Neuronal stem cell (in vitro differentiated cells): ENCODE measurements around the gene DRICH1. TPM values are rescaled to one million over a fixed set of nuclear protein-coding genes. Genes with fewer than 3 reads are reported as not detected.
"Not testable (repeated sequence)": the region's sequence is repeated elsewhere in the genome, so short reads cannot be mapped to it uniquely, and the experiment has no call there.

ENCODE experiments used
- DNase-seq: peaks from one replicate; pipeline ENCODE4 v3.0.0-alpha.2; 2013; ENCODE audit warnings: low spot score
- H2AFZ ChIP-seq: one replicate; pipeline ENCODE4 v1.6.1; 2013; ENCODE audit warnings: mild to moderate bottlenecking, low read length, inconsistent platforms
- H2AK5ac ChIP-seq: 2 replicates; pipeline ENCODE4 v1.6.1; 2013; ENCODE audit warnings: low read depth, mild to moderate bottlenecking, inconsistent platforms, low read length, moderate library complexity, mixed read lengths
- H2BK120ac ChIP-seq: 2 replicates; pipeline ENCODE4 v1.6.1; 2013; ENCODE audit warnings: low read depth, mild to moderate bottlenecking, inconsistent platforms, low read length, moderate library complexity, mixed read lengths
- H2BK12ac ChIP-seq: one replicate; pipeline ENCODE4 v1.6.1; 2013; ENCODE audit warnings: low read length, inconsistent platforms
- H2BK15ac ChIP-seq: 2 replicates; pipeline ENCODE4 v1.6.1; 2013; ENCODE audit warnings: mild to moderate bottlenecking, low read length, inconsistent platforms, mixed read lengths
- H2BK5ac ChIP-seq: one replicate; pipeline ENCODE4 v1.6.1; 2013; ENCODE audit warnings: inconsistent platforms, mild to moderate bottlenecking, low read length, moderate library complexity
- H3K14ac ChIP-seq: one replicate; pipeline ENCODE4 v1.6.1; 2013; ENCODE audit warnings: low read length, inconsistent platforms
- H3K18ac ChIP-seq: 2 replicates; pipeline ENCODE4 v1.6.1; 2013; ENCODE audit warnings: low read length, inconsistent platforms
- H3K23ac ChIP-seq: 2 replicates; pipeline ENCODE4 v1.6.1; 2013; ENCODE audit warnings: low read depth, mild to moderate bottlenecking, mixed read lengths, low read length, inconsistent platforms; ENCODE audit not compliant: poor library complexity
- H3K27ac ChIP-seq: replicated peaks from 3 replicates; pipeline ENCODE4 v1.5.1; 2013; ENCODE audit warnings: low read length, inconsistent platforms
- H3K27me3 ChIP-seq, 3 experiments: 2 replicates each; pipeline ENCODE4 v1.6.1; 2013; ENCODE audit warnings: low read length in 3 of 3, mild to moderate bottlenecking in 2 of 3, inconsistent platforms in 1 of 3, low read depth in 1 of 3, mixed read lengths in 1 of 3, moderate library complexity in 1 of 3; ENCODE audit not compliant: control insufficient read depth in 3 of 3, insufficient read depth in 3 of 3
- H3K36me3 ChIP-seq, 2 donors: replicated peaks in 1 of 2; 2 replicates each; pipeline ENCODE4 v1.6.1; 2013; ENCODE audit warnings: low read length in 2 of 2; ENCODE audit not compliant: control insufficient read depth in 2 of 2, insufficient read depth in 2 of 2
- H3K4ac ChIP-seq: 2 replicates; pipeline ENCODE4 v1.6.1; 2013; ENCODE audit warnings: inconsistent platforms, mild to moderate bottlenecking, low read length, moderate library complexity
- H3K4me1 ChIP-seq, 2 donors: 1 replicate in 1 of 2; 2 replicates in 1 of 2; pipeline ENCODE4 v1.6.1; 2013; ENCODE audit warnings: low read length in 2 of 2, low read depth in 1 of 2; ENCODE audit not compliant: control insufficient read depth in 2 of 2, insufficient read depth in 1 of 2
- H3K4me2 ChIP-seq: one replicate; pipeline ENCODE4 v1.6.1; 2013; ENCODE audit warnings: mild to moderate bottlenecking, low read length, inconsistent platforms; ENCODE audit not compliant: insufficient read depth, poor library complexity, severe bottlenecking
- H3K4me3 ChIP-seq, 2 donors: 2 replicates each; pipeline ENCODE4 v1.5.1; 2013; ENCODE audit warnings: low read length in 2 of 2, mild to moderate bottlenecking in 2 of 2, inconsistent platforms in 1 of 2, moderate library complexity in 1 of 2
- H3K79me1 ChIP-seq: one replicate; pipeline ENCODE4 v1.6.1; 2013; ENCODE audit warnings: low read depth, mild to moderate bottlenecking, inconsistent platforms, low read length, moderate library complexity
- H3K9ac ChIP-seq: one replicate; pipeline ENCODE4 v1.6.1; 2013; ENCODE audit warnings: mild to moderate bottlenecking, low read depth, low read length, inconsistent platforms; ENCODE audit not compliant: poor library complexity
- H3K9me3 ChIP-seq, 2 donors: replicated peaks in 1 of 2; 2 replicates each; pipeline versions ENCODE3 to v1.6.1; 2013; ENCODE audit warnings: low read length in 2 of 2, mild to moderate bottlenecking in 2 of 2, inconsistent platforms in 1 of 2, low read depth in 1 of 2, mixed read lengths in 1 of 2, moderate library complexity in 1 of 2; ENCODE audit not compliant: control insufficient read depth in 2 of 2, insufficient read depth in 1 of 2
- H4K8ac ChIP-seq: one replicate; pipeline ENCODE4 v1.6.1; 2013; ENCODE audit warnings: low read depth, mild to moderate bottlenecking, inconsistent platforms, low read length, moderate library complexity
- H4K91ac ChIP-seq: one replicate; pipeline ENCODE4 v1.6.1; 2013; ENCODE audit warnings: low read length, low read depth, mild to moderate bottlenecking, inconsistent platforms; ENCODE audit not compliant: poor library complexity
- WGBS, 2 donors: extraction: QIAGEN DNeasy Blood & Tissue Kit; methylation state at CpG; one replicate each; pipeline ENCODE4 v1.1.7; 2013; ENCODE audit warnings: missing lambda C conversion rate in 2 of 2, mixed read lengths in 1 of 2; ENCODE audit not compliant: insufficient read length in 2 of 2, insufficient replicate concordance in 1 of 2; ENCODE audit errors: extremely low coverage in 2 of 2; 5-methylcytosine and 5-hydroxymethylcytosine counted together
- small RNA-seq: library from polyadenylated mRNA; stranded (forward); fragments of <200 nt; extraction: miRNeasy Mini kit (QIAGEN cat#:217004); gene quantifications from one replicate; pipeline ENCODE3, GENCODE V24; 2013; ENCODE audit not compliant: insufficient read depth

Gene DRICH1

DNA sequence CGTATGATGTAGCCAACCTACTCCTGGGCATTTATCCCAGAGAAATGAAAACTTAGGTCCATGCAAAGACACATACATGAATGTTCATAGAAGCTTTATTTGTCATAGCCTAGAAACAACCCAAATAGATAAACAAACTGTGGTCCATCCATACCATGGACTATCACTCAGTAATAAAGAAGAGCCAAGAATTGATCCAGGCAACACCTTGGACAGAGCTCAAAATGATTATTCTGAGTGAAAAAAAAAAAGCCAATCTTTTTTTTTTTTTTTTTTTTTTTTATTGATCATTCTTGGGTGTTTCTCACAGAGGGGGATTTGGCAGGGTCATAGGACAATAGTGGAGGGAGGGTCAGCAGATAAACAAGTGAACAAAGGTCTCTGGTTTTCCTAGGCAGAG is 71.9 kb downstream of the DRICH1 start:
- not testable (repeated sequence) for DNase-seq, H3K79me1 ChIP-seq, H3K9me3 ChIP-seq, H3K14ac ChIP-seq, H2AK5ac ChIP-seq, H3K4me2 ChIP-seq, H2BK12ac ChIP-seq, H2BK120ac ChIP-seq, H2AFZ ChIP-seq, H3K18ac ChIP-seq, H3K36me3 ChIP-seq, H3K4ac ChIP-seq, H3K27me3 ChIP-seq, H4K8ac ChIP-seq, H3K4me1 ChIP-seq, H2BK5ac ChIP-seq, H4K91ac ChIP-seq, H3K9ac ChIP-seq, H3K23ac ChIP-seq, H3K27ac ChIP-seq, H3K4me3 ChIP-seq, H2BK15ac ChIP-seq
- no CpG with 5 or more reads among the region's 1 CpG for WGBS, 2 donors

Small RNAs within 50 kb of the gene (small RNA-seq; reads per million reads assigned to genes)
- not detected for gene AP000346.3
